Epithelial cell of proximal tubule (primary cell): Measurements from ENCODE around the gene FAR1. TPM values are rescaled to one million over a fixed set of nuclear protein-coding genes. Genes with fewer than 3 reads are reported as not detected.
"Not testable (repeated sequence)": the region's sequence is repeated elsewhere in the genome, so short reads cannot be mapped to it uniquely, and the experiment has no call there.

Source experiments
- DNase-seq: peaks from one replicate; pipeline ENCODE4 v3.0.0-alpha.2; 2011; ENCODE audit warnings: low read depth
- H3K4me3 ChIP-seq: 2 replicates; pipeline ENCODE4 v1.5.1; 2011; ENCODE audit warnings: low read depth, mild to moderate bottlenecking, low read length
- total RNA-seq: library from RNA; depleted of rRNA; stranded (reverse); fragments of >200 nt; gene quantifications from 2 replicates; pipeline ENCODE4 v1.2.3, GENCODE V29; 2015
- TF ChIP-seq, protein P1 (sequence below): conservative IDR thresholded peaks from 2 replicates; pipeline ENCODE4 v1.5.1; 2012; ENCODE audit warnings: low read depth, mild to moderate bottlenecking, low read length

FAR1 gene
- total RNA-seq, 1 donor from 2014 or later = 23.2 TPM

DNA sequence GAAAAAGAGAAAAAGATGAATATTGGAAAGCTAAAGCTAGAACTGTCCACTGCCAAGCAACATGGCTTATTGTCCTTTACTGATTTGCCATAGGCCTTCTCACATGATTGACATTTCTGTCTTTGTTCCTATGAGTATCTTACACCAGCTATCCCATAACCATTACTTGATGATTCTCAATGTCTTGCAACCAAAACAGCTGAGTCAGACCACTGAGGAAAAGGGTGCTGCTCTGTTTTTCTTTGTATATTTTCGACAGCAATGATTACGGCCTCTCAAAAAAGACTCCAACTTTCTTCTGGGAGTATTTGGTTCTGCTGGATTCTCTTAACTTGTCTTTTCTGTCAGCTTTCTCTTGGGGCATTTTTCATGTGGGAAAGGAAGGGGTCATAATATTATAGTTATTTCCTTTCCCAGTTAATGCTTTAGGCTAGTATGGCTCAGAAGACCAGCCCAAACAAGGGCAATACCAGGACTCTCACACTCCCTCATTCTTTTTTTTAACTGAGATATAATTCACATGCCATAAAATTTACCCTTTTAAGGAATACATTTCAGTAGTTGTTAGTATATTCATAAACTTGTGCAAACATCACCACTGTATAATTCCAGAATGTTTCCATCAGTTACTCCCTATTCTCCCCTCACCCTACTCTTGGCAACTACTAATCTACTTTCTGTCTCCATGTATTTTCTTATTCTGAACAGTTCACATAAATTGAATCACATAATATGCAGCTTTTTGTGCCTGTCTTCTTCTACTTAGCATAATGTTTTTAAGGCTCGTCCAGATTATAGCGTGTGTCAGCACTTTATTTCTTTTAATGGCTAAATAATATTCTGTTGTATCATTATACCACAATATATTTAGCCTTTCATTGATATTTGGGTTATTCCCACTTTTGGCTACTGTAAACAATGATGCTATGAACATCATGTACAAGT lies 31.1 kb upstream of the FAR1 start:
- DNase-seq = no peak
- no peak overlapping the region for H3K4me3 ChIP-seq
- TF ChIP-seq, protein P1, sequence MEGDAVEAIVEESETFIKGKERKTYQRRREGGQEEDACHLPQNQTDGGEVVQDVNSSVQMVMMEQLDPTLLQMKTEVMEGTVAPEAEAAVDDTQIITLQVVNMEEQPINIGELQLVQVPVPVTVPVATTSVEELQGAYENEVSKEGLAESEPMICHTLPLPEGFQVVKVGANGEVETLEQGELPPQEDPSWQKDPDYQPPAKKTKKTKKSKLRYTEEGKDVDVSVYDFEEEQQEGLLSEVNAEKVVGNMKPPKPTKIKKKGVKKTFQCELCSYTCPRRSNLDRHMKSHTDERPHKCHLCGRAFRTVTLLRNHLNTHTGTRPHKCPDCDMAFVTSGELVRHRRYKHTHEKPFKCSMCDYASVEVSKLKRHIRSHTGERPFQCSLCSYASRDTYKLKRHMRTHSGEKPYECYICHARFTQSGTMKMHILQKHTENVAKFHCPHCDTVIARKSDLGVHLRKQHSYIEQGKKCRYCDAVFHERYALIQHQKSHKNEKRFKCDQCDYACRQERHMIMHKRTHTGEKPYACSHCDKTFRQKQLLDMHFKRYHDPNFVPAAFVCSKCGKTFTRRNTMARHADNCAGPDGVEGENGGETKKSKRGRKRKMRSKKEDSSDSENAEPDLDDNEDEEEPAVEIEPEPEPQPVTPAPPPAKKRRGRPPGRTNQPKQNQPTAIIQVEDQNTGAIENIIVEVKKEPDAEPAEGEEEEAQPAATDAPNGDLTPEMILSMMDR = no peak

DNA sequence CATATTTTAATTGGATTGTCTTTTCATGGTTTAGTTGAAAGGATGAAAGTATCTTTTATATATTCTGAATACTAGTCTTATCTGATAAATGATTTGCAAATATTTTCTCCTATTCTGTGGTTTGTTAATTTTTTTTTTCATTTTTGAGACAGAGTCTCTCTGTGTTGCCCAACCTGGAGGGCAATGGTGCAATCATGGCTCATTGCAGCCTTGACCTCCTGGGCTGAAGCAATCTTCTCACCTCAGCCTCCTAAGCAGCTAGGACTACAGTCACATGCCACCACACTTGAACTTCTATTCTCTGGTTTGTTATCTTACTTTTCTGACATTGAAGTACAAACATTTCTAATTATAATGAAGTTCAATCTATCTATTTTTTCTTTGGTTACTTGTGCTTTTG lies 30.0 kb upstream of the FAR1 start:
- TF ChIP-seq, protein P1 = no peak
- DNase-seq = no peak

DNA sequence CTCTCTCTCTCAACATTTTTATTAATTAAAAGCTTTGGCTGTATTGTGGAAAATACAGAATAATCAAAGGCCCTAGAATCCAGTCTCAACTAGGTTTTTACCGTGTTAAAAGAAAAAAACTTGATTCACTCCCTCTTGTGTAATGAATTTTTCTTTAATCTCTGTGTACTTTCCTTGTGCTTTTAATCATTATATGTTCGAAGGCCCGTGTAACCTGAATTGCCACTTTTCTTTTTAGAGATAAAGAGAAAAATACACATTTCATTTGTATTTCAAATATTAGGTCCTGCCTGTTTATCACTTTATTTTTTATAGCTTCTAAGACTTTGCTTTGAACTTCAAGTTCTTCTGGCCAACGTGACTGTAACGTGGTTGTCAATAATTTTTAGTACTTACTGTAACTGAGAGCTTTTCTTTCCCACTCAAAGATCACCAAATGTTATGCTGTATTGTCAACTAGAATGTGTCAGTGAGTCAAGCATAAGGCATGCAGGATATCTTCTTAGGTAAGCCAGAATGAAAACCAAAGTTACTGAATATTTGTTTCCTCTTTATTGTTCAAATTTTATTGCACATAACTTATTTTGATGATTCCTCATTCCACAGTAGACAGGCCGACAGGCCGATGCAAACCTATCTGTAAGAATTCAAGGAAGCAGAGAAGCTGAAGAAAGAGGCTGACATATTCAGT lies 23.3 kb upstream of the FAR1 start:
- TF ChIP-seq, protein P1 = no peak
- DNase-seq = no peak
- H3K4me3 ChIP-seq = no peak overlapping the region

More for the DNA sequence above, 30.0 kb upstream of the FAR1 start:
- H3K4me3 ChIP-seq = no peak overlapping the region

DNA sequence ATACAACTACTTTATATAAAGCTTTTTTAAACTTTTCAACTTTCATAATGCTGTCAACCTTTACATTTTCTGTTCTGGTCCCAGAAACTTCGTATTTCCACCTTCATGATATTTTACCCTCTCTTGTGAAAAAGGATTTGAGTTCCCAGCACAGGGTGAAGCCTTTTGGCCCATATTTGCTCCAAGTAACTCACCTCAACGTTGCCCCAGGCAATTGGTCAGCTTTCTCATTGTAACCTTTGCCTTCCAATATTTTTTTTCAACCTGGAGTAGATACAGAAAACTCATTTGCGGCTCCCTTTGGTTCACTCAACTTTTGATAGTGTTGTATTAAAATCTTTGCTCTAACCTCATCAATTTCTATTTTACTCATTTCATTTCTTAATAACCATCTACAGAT lies 21.1 kb upstream of the FAR1 start:
- DNase-seq = no peak
- TF ChIP-seq, protein P1 = no peak
- H3K4me3 ChIP-seq = no peak overlapping the region

DNA sequence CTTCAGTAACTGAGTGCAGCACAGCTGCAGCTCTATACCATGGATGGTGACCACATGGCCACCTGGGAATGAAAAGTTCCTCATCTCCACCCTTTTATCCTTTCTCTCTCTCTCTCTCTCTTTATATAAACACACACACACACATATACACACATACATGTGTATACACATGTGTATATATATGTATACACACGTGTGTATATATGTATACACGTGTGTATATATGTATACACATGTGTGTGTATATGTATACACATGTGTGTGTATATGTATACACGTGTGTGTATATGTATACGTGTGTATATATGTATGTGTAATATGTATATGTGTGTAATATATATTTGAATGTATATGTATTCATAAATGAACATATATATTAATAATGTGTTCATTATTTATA lies 18.8 kb upstream of the FAR1 start:
- DNase-seq = no peak
- no peak overlapping the region for H3K4me3 ChIP-seq
- TF ChIP-seq, protein P1 = no peak

DNA sequence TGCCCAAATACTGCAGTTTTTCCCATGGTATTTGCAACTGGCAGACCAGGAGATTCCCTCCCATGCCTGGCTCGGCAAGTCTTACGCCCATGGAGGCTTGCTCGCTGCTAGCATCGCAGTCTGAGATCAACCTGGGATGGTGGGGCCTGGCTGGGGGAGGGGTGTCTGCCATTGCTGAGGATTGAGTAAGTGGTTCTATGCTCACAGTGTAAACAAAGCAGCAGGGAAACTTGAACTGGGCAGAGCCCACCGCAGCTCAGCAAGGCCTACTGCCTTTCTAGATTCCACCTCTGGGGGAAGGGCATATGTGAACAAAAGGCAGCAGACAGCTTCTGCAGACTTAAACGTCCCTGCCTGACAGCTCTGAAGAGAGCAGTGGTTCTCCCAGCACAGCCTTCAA lies 17.0 kb upstream of the FAR1 start:
- DNase-seq, H3K4me3 ChIP-seq: not testable (repeated sequence)

DNA sequence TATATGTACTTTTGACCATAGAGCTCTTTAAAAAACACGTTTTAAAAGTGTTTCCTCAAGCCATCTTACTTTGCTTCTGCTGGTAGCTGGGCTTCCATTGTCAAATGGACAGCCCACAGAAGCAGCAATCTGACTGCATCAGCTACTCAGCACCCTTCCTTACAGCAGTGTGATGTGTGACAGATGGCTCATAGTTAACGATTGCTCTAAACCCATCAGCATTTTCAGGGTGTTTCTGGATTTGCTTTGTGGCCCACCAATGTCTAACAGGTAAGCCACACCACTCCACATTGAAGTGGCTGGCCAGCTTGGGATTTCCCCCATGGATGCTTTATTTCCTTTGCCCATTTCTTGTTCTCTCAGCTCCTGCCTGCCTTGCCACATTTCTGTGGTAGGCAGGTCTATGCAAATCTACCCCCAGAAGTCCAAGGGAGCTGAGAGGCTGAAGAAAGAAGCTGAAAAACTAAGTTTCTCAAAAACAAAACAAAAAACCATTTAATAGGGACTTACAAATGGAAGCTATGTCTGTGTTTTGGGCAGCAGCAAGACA lies 7.3 kb upstream of the FAR1 start:
- no peak overlapping the region for H3K4me3 ChIP-seq
- DNase-seq = no peak
- TF ChIP-seq, protein P1 = no peak
